A673 (cell line): ENCODE data around the gene TMPRSS6.

ENCODE experiments used
- EZH2 ChIP-seq: fragments of 200-600 bp; sonication (generic); IDR thresholded peaks from 2 replicates; pipeline ENCODE4 v1.6.1; 2017; ENCODE audit warnings: borderline replicate concordance, low read depth, mild to moderate bottlenecking, mixed read lengths, antibody characterized with exemption, low read length; ENCODE audit not compliant: poor library complexity, severe bottlenecking
- TF ChIP-seq, protein P1 (sequence below): fragments of 300-800, 200-600 bp; sonication (generic); conservative IDR thresholded peaks from 2 replicates; pipeline ENCODE4 v1.5.1; 2017; ENCODE audit warnings: low read depth, mild to moderate bottlenecking, antibody characterized with exemption, low read length, moderate library complexity, mixed read lengths

DNA sequence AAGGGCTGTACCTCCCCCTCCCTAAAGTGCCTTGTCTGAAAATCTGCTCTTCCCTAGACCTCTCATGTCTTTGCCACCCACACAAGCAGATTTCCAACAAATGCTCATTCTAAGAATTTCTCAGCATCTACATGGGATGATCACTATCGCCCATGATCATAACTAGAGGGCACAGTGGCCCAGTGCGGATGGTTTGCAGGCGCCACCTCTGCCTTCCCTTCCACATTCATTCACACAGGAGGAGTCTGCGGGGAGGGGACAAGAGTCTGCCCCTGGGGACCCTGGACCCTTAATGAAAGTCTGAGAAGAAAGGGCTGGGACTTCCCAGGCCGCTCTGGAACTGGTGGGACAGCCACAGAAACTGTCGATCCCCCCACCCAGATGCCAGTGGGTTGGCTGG lies 29.1 kb downstream of the TMPRSS6 start:
- TF ChIP-seq, protein P1, sequence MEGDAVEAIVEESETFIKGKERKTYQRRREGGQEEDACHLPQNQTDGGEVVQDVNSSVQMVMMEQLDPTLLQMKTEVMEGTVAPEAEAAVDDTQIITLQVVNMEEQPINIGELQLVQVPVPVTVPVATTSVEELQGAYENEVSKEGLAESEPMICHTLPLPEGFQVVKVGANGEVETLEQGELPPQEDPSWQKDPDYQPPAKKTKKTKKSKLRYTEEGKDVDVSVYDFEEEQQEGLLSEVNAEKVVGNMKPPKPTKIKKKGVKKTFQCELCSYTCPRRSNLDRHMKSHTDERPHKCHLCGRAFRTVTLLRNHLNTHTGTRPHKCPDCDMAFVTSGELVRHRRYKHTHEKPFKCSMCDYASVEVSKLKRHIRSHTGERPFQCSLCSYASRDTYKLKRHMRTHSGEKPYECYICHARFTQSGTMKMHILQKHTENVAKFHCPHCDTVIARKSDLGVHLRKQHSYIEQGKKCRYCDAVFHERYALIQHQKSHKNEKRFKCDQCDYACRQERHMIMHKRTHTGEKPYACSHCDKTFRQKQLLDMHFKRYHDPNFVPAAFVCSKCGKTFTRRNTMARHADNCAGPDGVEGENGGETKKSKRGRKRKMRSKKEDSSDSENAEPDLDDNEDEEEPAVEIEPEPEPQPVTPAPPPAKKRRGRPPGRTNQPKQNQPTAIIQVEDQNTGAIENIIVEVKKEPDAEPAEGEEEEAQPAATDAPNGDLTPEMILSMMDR = no peak
- TF ChIP-seq EZH2 = no peak
